HCT116 (cell line): ENCODE results near the gene C11orf98.

Source experiments
- ATF3 ChIP-seq: IDR thresholded peaks from 2 replicates; pipeline ENCODE4 v1.6.1; 2012
- CTCF ChIP-seq, 3 experiments: fragments of 200-600 bp in 1 of 3; sonication (generic) in 1 of 3; IDR thresholded peaks in 2 of 3; conservative IDR thresholded peaks in 1 of 3; 2 replicates each; pipeline ENCODE4 v1.5.1; 2012 to 2017; ENCODE audit warnings: low read depth in 2 of 3, low read length in 2 of 3, antibody characterized with exemption in 1 of 3, borderline replicate concordance in 1 of 3, control low read depth in 1 of 3, mild to moderate bottlenecking in 1 of 3, mixed read lengths in 1 of 3, mixed run types in 1 of 3, moderate library complexity in 1 of 3; ENCODE audit not compliant: insufficient read depth in 1 of 3
- EZH2 ChIP-seq: fragments of 200-600 bp; sonication (generic); IDR thresholded peaks from 2 replicates; pipeline ENCODE4 v1.6.1; 2017; ENCODE audit warnings: antibody characterized with exemption, mixed run types
- MAX ChIP-seq: IDR thresholded peaks from 2 replicates; pipeline ENCODE4 v1.6.1; 2012
- POLR2A ChIP-seq: IDR thresholded peaks from 2 replicates; pipeline ENCODE4 v1.7.0; 2011; ENCODE audit warnings: borderline replicate concordance; ENCODE audit not compliant: insufficient read depth, insufficient read length; ENCODE audit errors: extremely low read depth
- POLR2AphosphoS5 ChIP-seq: IDR thresholded peaks from 2 replicates; pipeline ENCODE4 v1.6.1; 2011; ENCODE audit warnings: mild to moderate bottlenecking, low read depth, low read length, moderate library complexity
- REST ChIP-seq: IDR thresholded peaks from 2 replicates; pipeline ENCODE4 v1.6.1; 2012; ENCODE audit warnings: low read depth
- SP1 ChIP-seq: IDR thresholded peaks from 2 replicates; pipeline ENCODE4 v1.6.1; 2012; ENCODE audit warnings: low read depth
- ZNF274 ChIP-seq: fragments of 200-500 bp; sonication (Bioruptor generic); IDR thresholded peaks from 2 replicates; pipeline ENCODE4 v1.6.1; 2014; ENCODE audit warnings: mild to moderate bottlenecking, low read depth, low read length, inconsistent platforms

GRCh38 chr11:62706850-62707247 is 41.8 kb upstream of the C11orf98 start:
- TF ChIP-seq CTCF (IDR thresholded peaks at IDR 0.05 in 2 of 3, conservative IDR thresholded peaks at IDR 0.05 in 1 of 3; ENCODE audit: borderline replicate concordance in 1 of 3, insufficient read depth in 1 of 3, low read depth in 2 of 3, low read length in 2 of 3) (no peak), SP1 (no peak), ATF3 (no peak), ZNF274 (no peak), POLR2AphosphoS5 (no peak), POLR2A (no peak), MAX (no peak), REST (no peak), EZH2 (no peak)
